ENCODE measurements around the gene ANXA2R. TPM values are rescaled to one million over a fixed set of nuclear protein-coding genes. Genes with fewer than 3 reads are reported as not detected.
"Not testable (repeated sequence)": the region's sequence is repeated elsewhere in the genome, so short reads cannot be mapped to it uniquely, and the experiment has no call there.

Gene ANXA2R
- total and polyA plus RNA-seq, 10 donors = 10.0 to 44.5 (median 17.0) TPM

- H3K27ac ChIP-seq = no peak overlapping the region
- no peak for DNase-seq
- no peaks in the 10 kb centered on the region for H3K9me3 ChIP-seq
- no peak overlapping the region for H3K4me3 ChIP-seq
- TF ChIP-seq CTCF (IDR thresholded peaks at IDR 0.05 in 8 of 11, conservative IDR thresholded peaks at IDR 0.05 in 3 of 11) (peak in 10 of 11 experiments; percentile 25 to 74 (median 61)), POLR2AphosphoS5 (IDR thresholded peaks at IDR 0.05) (no peak)
- WGBS, 5 donors = 90 to 96% (median 94%) methylated on average over 12 of the region's 12 CpGs
- H3K4me1 ChIP-seq = peaks cover 16 to 68% (median 30%) of the 10 kb centered on the region in 6 donors
- intact Hi-C loops (cut with DNase I; ENCODE audit: low total_unique reads) = no loop called here
- H3K36me3 ChIP-seq = peaks cover 0 to 90% (median 25%) of the 10 kb centered on the region in 6 donors
- H3K27me3 ChIP-seq (replicated peaks in 1 of 7) = no peaks in the 10 kb centered on the region
These were observed 33.8 kb upstream of the ANXA2R start for GRCh38 chr5:43073597-43074546.

- WGBS, 5 donors = 76 to 97% (median 90%) methylated on average over 3 of the region's 3 CpGs
- Histone ChIP-seq H3K4me1 (peaks cover 25 to 68% (median 45%) of the 10 kb centered on the region in 6 donors), H3K27ac (peak overlapping the region in 1 of 8 donors; percentile 99), H3K4me3 (peak overlapping the region in 3 of 8 donors; percentile 54 to 73 (median 63)), H3K36me3 (peaks cover 0 to 48% (median 21%) of the 10 kb centered on the region in 6 donors)
- H3K27me3 ChIP-seq (replicated peaks in 1 of 7); H3K9me3 ChIP-seq; intact Hi-C loops (cut with DNase I; ENCODE audit: low total_unique reads); DNase-seq: not testable (repeated sequence)
These were observed 29.2 kb upstream of the ANXA2R start for GRCh38 chr5:43069401-43069720.

GRCh38 chr5:43068037-43068436, 27.9 kb upstream of the ANXA2R start:
- intact Hi-C loops (cut with DNase I; ENCODE audit: low total_unique reads) = no loop called here
- no peaks in the 10 kb centered on the region for H3K9me3 ChIP-seq
- peak overlapping the region; percentile 53 to 73 (median 62) for H3K4me3 ChIP-seq
- H3K27ac ChIP-seq = peak overlapping the region; percentile 98 to 100 (median 99)
- peaks cover 25 to 68% (median 50%) of the 10 kb centered on the region in 6 donors for H3K4me1 ChIP-seq
- WGBS, 5 donors = 63 to 88% (median 76%) methylated on average over 2 of the region's 2 CpGs
- peaks cover 0 to 45% (median 21%) of the 10 kb centered on the region in 6 donors for H3K36me3 ChIP-seq
- no peaks in the 10 kb centered on the region for H3K27me3 ChIP-seq (replicated peaks in 1 of 7)
- no peak for TF ChIP-seq POLR2AphosphoS5 (IDR thresholded peaks at IDR 0.05)
- TF ChIP-seq CTCF (IDR thresholded peaks at IDR 0.05 in 8 of 11, conservative IDR thresholded peaks at IDR 0.05 in 3 of 11) = no peak
- TF ChIP-seq POLR2A (IDR thresholded peaks at IDR 0.05) = no peak
- no peak for DNase-seq

- Histone ChIP-seq H3K36me3 (peaks cover 0 to 35% (median 19%) of the 10 kb centered on the region in 6 donors), H3K27ac (peak overlapping the region; percentile 98 to 100 (median 99)), H3K4me1 (peaks cover 25 to 64% (median 50%) of the 10 kb centered on the region in 6 donors), H3K4me3 (peak overlapping the region; percentile 53 to 73 (median 62)), H3K27me3 (replicated peaks in 1 of 7) (no peaks in the 10 kb centered on the region), H3K9me3 (no peaks in the 10 kb centered on the region)
- intact Hi-C loops (cut with DNase I; ENCODE audit: low total_unique reads) = no loop called here
- WGBS, 5 donors = 0 to 1% (median 0%) methylated on average over 39 to 45 of the region's 45 CpGs
- TF ChIP-seq POLR2AphosphoS5 (IDR thresholded peaks at IDR 0.05) (peak; percentile 84 to 94 (median 85)), POLR2A (IDR thresholded peaks at IDR 0.05) (peak in 1 of 3 donors; percentile 66), CTCF (IDR thresholded peaks at IDR 0.05 in 8 of 11, conservative IDR thresholded peaks at IDR 0.05 in 3 of 11) (peak in 2 of 11 experiments; percentile 14 to 25)
- DNase-seq = peak; percentile 93
These were observed 27.0 kb upstream of the ANXA2R start for GRCh38 chr5:43066799-43067741.

All from spleen (tissue), 11 donors.